ENCODE data around the gene OR2A1.
"Not testable (repeated sequence)": the region's sequence is repeated elsewhere in the genome, so short reads cannot be mapped to it uniquely, and the experiment has no call there.

Gene OR2A1

GRCh38 chr7:144330044-144330443 lies 17.8 kb downstream of the OR2A1 start:
- not testable (repeated sequence) for DNase-seq

GRCh38 chr7:144331221-144331995 lies 19.2 kb downstream of the OR2A1 start:
- not testable (repeated sequence) for DNase-seq

GRCh38 chr7:144331996-144332288 lies 19.7 kb downstream of the OR2A1 start:
- DNase-seq: not testable (repeated sequence)

GRCh38 chr7:144348625-144349024 lies 36.4 kb downstream of the OR2A1 start:
- not testable (repeated sequence) for DNase-seq

GRCh38 chr7:144351667-144352066 lies 39.4 kb downstream of the OR2A1 start:
- not testable (repeated sequence) for DNase-seq

- not testable (repeated sequence) for DNase-seq
Measured at GRCh38 chr7:144355176-144355822, 43.1 kb downstream of the OR2A1 start, which contains the start of gene ARHGEF5. Gene ARHGEF5, plus strand, starts transcription at chr7:144355402. Its CDS starts 7,268 bp downstream, at chr7:144362670.

GRCh38 chr7:144356185-144356584 lies 44.0 kb downstream of the OR2A1 start:
- not testable (repeated sequence) for DNase-seq

GRCh38 chr7:144356860-144357259 lies 44.6 kb downstream of the OR2A1 start:
- DNase-seq: not testable (repeated sequence)

GRCh38 chr7:144362061-144362460 lies 49.8 kb downstream of the OR2A1 start:
- not testable (repeated sequence) for DNase-seq

GRCh38 chr7:144365523-144365922 lies 53.3 kb downstream of the OR2A1 start:
- DNase-seq: not testable (repeated sequence)

- DNase-seq: not testable (repeated sequence)
Measured at GRCh38 chr7:144367250-144367649, 55.0 kb downstream of the OR2A1 start.

- not testable (repeated sequence) for DNase-seq
Measured at GRCh38 chr7:144369221-144369620, 57.0 kb downstream of the OR2A1 start.

Measured in NCI-H1105 treated with DMSO at 0.1 percent for 48 hours (cell line).